ENCODE results near the gene PCCA.

- TF ChIP-seq POLR2A (IDR thresholded peaks at IDR 0.05; ENCODE audit: low read depth, low read length) (no peak), POLR2AphosphoS5 (IDR thresholded peaks at IDR 0.05; ENCODE audit: low read depth, low read length) (no peak), TAF1 (IDR thresholded peaks at IDR 0.05; ENCODE audit: borderline replicate concordance, low read depth, low read length) (no peak)
Measured at GRCh38 chr13:100535426-100536135, 446.7 kb downstream of the PCCA start.

Measured in GM12892 (cell line).